Muscle layer of colon (tissue), 2 donors: Measurements from ENCODE around the gene CNR2.
"Not testable (repeated sequence)": the region's sequence is repeated elsewhere in the genome, so short reads cannot be mapped to it uniquely, and the experiment has no call there.

ENCODE experiments used
- H3K27ac ChIP-seq: one replicate; pipeline ENCODE4 v1.7.0; 2013; ENCODE audit warnings: low read depth, mild to moderate bottlenecking, low read length, moderate library complexity
- H3K27me3 ChIP-seq, 2 donors: one replicate each; pipeline ENCODE4 v1.7.0; 2013; ENCODE audit warnings: low read length in 2 of 2, mild to moderate bottlenecking in 2 of 2; ENCODE audit not compliant: insufficient read depth in 2 of 2, control insufficient read depth in 1 of 2
- H3K36me3 ChIP-seq: one replicate; pipeline ENCODE4 v1.7.0; 2013; ENCODE audit warnings: mild to moderate bottlenecking, low read length; ENCODE audit not compliant: insufficient read depth
- H3K4me1 ChIP-seq: one replicate; pipeline ENCODE4 v1.7.0; 2013; ENCODE audit warnings: mild to moderate bottlenecking, low read length; ENCODE audit not compliant: insufficient read depth
- H3K4me3 ChIP-seq, 2 donors: one replicate each; pipeline ENCODE4 v1.7.0; 2013; ENCODE audit warnings: low read length in 2 of 2, low read depth in 1 of 2, mild to moderate bottlenecking in 1 of 2, moderate library complexity in 1 of 2
- H3K9ac ChIP-seq: one replicate; pipeline ENCODE4 v1.7.0; 2013; ENCODE audit warnings: low read length
- H3K9me3 ChIP-seq: one replicate; pipeline ENCODE4 v1.7.0; 2013; ENCODE audit warnings: mild to moderate bottlenecking, low read length
- donor health status: abdominal sarcoma.
- donor health status: Adenocarcinoma of cecum.

Gene CNR2

DNA sequence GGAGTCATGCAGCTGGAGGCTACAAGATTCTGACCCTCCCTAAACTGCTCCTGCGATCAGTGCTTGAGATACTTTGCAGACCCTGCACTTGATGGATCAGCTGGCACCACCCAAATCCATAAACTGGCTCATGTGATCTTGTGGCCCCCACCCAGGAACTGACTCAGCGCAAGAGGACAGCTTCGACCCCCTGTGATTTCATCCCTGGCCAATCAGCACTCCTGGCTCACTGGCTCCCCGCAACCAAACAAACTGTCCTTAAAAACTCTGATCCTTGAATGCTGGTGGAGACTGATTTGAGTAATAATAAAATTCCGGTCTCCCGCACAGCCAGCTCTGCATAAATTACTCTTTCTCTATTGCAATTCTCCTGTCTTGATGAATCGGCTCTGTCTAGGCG, 13.1 kb downstream of the CNR2 start:
- not testable (repeated sequence) for H3K4me3 ChIP-seq, H3K27me3 ChIP-seq, H3K27ac ChIP-seq, H3K9ac ChIP-seq, H3K4me1 ChIP-seq, H3K9me3 ChIP-seq, H3K36me3 ChIP-seq

DNA sequence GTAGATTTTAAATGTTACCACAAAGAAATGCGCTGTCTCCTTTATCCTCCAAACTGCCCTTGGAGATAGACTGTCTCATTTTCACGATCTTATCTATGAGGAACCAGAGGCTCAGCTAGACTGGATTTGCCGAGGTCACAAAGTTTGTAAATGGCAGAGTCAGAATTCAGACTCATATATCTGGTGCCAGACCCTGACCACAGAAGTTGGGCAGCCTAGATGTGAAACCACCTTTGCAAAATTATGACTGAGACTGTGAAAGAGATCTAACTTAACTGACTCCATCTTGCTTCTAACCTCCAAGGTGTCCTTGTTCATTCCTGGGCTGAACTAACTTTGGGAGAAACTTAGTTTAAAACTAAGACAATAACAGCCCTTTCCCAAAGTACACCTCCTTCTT, 14.1 kb downstream of the CNR2 start:
- H3K9me3 ChIP-seq = no peaks in the 10 kb centered on the region
- H3K27ac ChIP-seq = no peak overlapping the region

DNA sequence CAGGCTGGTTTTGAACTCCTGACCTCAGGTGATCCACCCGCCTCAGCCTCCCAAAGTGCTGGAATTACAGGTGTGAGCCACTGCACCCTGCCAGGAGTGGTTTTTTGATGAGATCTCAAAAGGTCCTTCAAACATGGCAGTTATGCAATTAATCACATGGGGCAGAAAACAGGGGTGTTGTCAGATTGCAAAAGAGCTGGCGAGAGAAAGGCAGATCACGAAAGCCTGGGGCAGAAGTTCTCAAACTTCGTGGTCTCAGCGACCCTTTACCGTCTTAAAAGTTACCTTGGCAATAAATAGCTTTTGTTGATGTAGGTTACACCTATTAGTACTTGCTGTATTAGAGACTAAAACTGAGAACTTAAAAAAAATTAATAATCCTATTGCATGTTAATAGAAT, 16.1 kb downstream of the CNR2 start:
- no peaks in the 10 kb centered on the region for H3K4me1 ChIP-seq
- H3K27ac ChIP-seq = no peak overlapping the region

More for the DNA sequence above, 14.1 kb downstream of the CNR2 start:
- Histone ChIP-seq H3K4me3 (no peak overlapping the region), H3K36me3 (no peaks in the 10 kb centered on the region), H3K9ac (no peak overlapping the region), H3K4me1 (peaks cover 8% of the 10 kb centered on the region), H3K27me3 (peaks cover 0 to 6% of the 10 kb centered on the region in 2 donors)

DNA sequence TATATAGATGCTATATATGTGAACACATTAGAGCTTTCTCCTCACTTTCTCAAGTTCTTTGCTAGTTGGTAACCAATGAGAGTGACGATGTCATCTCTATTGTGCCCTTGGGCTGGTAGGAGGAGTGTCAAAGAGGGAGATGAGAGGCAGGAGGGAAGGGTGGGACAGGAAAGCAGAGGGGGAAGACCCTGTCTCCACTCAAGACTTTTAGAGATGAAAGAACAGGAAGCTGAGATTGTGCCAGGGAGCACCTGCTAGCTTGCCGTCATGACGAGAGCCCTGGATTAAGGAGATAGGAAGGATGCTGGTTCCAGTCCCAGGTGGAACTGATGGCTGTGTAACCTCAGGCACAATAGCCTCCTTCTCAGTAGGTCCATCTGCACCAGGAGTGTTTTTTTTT, 16.7 kb downstream of the CNR2 start:
- no peaks in the 10 kb centered on the region for H3K27me3 ChIP-seq
- no peak overlapping the region for H3K27ac ChIP-seq
- no peaks in the 10 kb centered on the region for H3K4me1 ChIP-seq
- no peaks in the 10 kb centered on the region for H3K36me3 ChIP-seq
- no peak overlapping the region for H3K9ac ChIP-seq
- no peaks in the 10 kb centered on the region for H3K9me3 ChIP-seq
- no peak overlapping the region for H3K4me3 ChIP-seq

More for the DNA sequence above, 16.1 kb downstream of the CNR2 start:
- H3K36me3 ChIP-seq = no peaks in the 10 kb centered on the region
- no peaks in the 10 kb centered on the region for H3K27me3 ChIP-seq
- no peak overlapping the region for H3K4me3 ChIP-seq
- no peaks in the 10 kb centered on the region for H3K9me3 ChIP-seq
- no peak overlapping the region for H3K9ac ChIP-seq

DNA sequence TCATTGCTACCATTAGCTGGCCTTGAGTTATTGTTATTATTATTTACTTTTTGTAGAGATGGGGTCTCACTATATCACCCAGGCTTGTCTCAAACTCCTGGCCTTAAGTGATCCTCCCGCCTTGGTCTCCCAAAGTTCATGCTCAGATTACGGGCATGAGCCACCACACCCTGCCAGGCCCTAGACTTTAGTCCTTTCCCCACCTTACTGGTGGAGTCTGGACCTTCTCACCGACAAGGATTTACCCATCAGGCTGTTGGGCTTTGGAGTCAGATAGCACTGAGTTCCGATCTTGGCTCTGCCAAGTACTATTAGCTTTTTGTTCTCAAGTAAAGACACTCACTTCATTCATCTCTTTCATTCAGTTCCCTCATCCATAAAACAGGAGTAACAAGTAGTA, 17.2 kb downstream of the CNR2 start:
- Histone ChIP-seq H3K4me1 (no peaks in the 10 kb centered on the region), H3K27ac (no peak overlapping the region), H3K27me3 (no peaks in the 10 kb centered on the region), H3K36me3 (no peaks in the 10 kb centered on the region), H3K4me3 (no peak overlapping the region), H3K9me3 (no peaks in the 10 kb centered on the region), H3K9ac (no peak overlapping the region)

DNA sequence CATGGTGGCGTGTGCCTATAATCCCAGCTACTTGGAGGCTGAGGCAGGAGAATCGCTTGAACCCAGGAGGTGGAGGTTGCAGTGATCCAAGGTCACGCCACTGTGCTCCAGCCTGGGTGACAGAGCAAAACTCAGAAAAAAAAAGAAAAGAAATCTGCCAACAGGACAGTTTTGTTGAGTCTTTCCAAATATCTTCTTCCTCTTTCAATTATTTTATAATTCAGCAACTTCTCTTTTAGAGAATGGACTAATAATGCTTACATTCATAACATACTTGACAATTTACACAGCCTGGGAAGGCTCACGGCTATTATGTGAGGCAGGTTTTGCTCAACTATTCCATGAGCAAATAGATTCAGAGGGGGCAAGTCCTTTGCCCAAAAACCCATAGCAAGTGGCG, 18.1 kb downstream of the CNR2 start:
- Histone ChIP-seq H3K9me3 (no peaks in the 10 kb centered on the region), H3K4me3 (no peak overlapping the region), H3K36me3 (no peaks in the 10 kb centered on the region), H3K27me3 (no peaks in the 10 kb centered on the region), H3K4me1 (no peaks in the 10 kb centered on the region), H3K9ac (no peak overlapping the region), H3K27ac (no peak overlapping the region)

DNA sequence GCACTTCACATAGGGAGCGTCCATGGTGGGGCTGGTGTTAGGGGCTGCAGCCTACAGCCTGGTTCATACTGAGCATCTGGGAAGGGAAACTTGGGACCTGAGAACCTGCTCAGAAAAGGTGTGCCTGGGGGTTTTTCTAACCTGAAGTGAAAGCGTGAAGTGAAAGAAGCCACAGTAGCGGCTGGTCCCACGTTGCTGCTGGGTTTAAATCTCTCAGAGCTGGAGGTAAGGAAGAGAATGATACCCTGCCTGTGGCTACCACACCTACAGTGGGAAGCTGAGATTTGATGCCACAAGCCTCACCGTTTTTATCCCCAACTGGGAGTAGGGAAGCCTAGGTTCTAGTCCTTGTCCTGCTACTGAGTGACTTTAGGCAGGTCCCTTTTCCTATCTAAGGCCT, 24.1 kb downstream of the CNR2 start:
- Histone ChIP-seq H3K27me3 (no peaks in the 10 kb centered on the region), H3K27ac (no peak overlapping the region), H3K9ac (no peak overlapping the region), H3K4me1 (no peaks in the 10 kb centered on the region), H3K36me3 (no peaks in the 10 kb centered on the region), H3K9me3 (no peaks in the 10 kb centered on the region), H3K4me3 (no peak overlapping the region)

DNA sequence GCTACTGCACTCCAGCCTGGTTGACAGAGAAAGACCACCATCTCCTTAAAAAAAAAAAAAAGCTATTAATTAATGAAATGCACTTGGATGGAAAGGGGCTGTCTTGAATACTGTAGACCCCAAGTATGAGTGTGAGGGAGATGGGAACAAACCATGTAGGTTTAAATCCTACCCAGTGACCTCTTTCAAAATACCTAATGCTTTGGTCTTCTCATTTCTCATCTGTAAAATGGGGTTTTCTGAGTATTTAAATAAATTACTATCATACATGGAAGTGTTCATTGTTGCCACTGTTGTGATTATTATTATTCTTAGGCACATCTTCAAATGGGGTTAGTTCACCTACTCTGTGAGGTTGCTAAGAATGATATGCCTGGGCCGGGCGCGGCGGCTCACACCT, 27.9 kb downstream of the CNR2 start:
- Histone ChIP-seq H3K9ac (no peak overlapping the region), H3K4me1 (no peaks in the 10 kb centered on the region), H3K27ac (no peak overlapping the region), H3K36me3 (no peaks in the 10 kb centered on the region), H3K4me3 (no peak overlapping the region), H3K27me3 (no peaks in the 10 kb centered on the region), H3K9me3 (no peaks in the 10 kb centered on the region)

DNA sequence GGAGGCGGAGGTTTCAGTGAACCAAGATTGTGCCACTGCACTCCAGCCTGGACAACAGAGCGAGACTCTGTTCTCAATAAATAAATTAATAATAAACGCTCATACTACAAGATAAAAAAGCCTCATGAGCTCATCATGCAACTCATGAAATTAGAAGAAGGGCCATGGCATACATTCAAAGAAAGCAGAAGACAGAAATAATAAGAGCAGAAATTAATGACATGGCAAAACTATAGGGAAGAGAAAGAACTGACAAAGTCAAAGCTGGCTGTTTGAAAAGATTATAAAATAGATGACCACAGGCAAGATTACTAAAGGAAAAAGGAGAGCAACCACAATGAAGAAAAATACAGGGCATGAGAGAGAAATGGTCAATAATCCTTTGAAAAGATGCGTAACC, 30.4 kb downstream of the CNR2 start:
- Histone ChIP-seq H3K27me3 (no peaks in the 10 kb centered on the region), H3K4me3 (no peak overlapping the region), H3K27ac (no peak overlapping the region), H3K36me3 (no peaks in the 10 kb centered on the region), H3K9ac (no peak overlapping the region), H3K4me1 (no peaks in the 10 kb centered on the region), H3K9me3 (no peaks in the 10 kb centered on the region)

DNA sequence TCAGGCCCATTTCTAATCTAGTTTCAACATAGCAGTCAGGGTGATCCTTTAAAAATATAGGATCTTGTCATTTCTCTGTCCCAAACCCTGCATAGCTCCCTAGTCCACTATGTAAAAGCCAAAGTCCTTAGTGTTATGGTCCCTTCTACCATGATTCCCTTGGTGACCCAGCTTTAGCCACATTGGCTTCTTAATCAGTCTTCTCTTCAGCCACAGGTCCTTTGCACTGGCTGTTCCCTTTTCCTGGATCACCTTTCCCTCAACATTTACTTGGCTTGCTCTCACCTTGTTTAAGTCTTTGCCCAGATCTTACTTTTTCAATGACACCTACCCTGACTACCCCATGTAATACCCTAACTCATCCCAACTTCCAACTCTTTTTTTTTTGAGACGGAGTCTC, 33.4 kb downstream of the CNR2 start:
- no peak overlapping the region for H3K27ac ChIP-seq
- H3K4me1 ChIP-seq = no peaks in the 10 kb centered on the region
- no peaks in the 10 kb centered on the region for H3K27me3 ChIP-seq
- H3K9ac ChIP-seq = no peak overlapping the region
- H3K4me3 ChIP-seq = no peak overlapping the region
- H3K9me3 ChIP-seq = no peaks in the 10 kb centered on the region
- no peaks in the 10 kb centered on the region for H3K36me3 ChIP-seq

DNA sequence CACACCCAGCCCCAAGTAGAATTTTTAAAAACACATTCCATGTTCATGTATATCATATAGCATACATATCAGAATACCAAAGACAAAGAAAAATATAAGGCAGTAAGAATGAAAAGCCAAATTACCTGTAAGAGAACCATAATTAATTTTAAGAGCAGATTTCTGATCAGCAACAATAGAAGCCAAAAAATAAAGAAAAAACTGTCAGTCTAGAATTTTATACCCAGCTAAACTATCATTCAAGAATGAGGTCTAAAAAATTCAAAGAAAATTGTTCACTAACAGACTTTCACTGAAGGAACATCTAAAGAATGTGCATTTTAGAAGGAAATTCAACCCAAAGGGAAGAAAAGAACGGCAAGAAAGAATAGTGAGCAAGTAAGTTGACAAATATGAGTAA, 34.5 kb downstream of the CNR2 start:
- Histone ChIP-seq H3K36me3 (no peaks in the 10 kb centered on the region), H3K4me3 (no peak overlapping the region), H3K4me1 (no peaks in the 10 kb centered on the region), H3K27me3 (no peaks in the 10 kb centered on the region), H3K9ac (no peak overlapping the region), H3K27ac (no peak overlapping the region), H3K9me3 (no peaks in the 10 kb centered on the region)

DNA sequence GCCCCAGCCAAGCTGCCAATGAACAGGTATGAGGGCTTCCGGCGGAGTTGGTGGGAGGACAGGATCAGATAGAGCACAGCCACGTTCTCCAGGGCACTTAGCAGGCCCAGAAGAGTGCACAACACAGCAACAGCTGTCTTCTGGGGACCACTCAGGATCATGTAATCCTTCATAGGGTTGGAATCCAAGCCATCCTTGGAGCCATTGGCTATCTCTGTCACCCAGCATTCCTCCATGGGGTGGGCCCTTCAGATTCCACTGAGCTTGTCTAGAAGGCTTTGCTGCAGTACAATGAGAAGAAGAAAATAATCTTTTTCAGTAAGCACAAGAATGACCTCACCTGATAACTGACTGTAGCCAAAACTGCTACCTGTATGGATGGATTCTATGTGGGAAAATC, 37.8 kb downstream of the CNR2 start:
- H3K4me3 ChIP-seq = no peak overlapping the region
- no peaks in the 10 kb centered on the region for H3K36me3 ChIP-seq
- H3K9me3 ChIP-seq = no peaks in the 10 kb centered on the region

More for the DNA sequence above, 37.8 kb downstream of the CNR2 start:
- no peak overlapping the region for H3K27ac ChIP-seq
- no peaks in the 10 kb centered on the region for H3K4me1 ChIP-seq
- no peaks in the 10 kb centered on the region for H3K27me3 ChIP-seq
- H3K9ac ChIP-seq = no peak overlapping the region
